GM18502 (cell line): ENCODE results near the gene PPM1B.
"Not testable (repeated sequence)": the region's sequence is repeated elsewhere in the genome, so short reads cannot be mapped to it uniquely, and the experiment has no call there.

Experiments
- ATAC-seq: cut with Tn5 transposase; IDR thresholded peaks from one replicate; pipeline ENCODE4 v1.9.1; 2021; ENCODE audit warnings: mild to moderate bottlenecking; ENCODE audit not compliant: unreplicated experiment, poor library complexity

PPM1B gene

DNA sequence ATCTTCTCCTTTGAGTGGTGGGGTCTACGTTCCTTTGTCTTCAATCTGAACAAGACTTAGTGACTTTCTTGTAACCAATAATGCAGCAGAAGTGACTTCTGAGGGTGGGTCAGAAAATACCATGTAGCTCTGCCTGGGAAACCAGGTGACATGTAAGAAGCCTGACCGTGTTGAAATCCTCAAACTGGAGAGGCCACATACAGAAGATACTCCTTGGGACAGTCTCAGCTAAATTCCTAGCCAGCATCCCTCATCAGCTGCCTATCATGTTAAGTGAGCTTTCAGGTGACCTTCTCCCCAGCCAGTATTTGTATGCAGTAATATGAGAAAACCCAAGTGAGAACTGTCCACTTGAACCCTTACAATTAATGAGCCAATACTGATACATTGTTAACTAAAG is 27.0 kb downstream of the PPM1B start:
- ATAC-seq: no peak

DNA sequence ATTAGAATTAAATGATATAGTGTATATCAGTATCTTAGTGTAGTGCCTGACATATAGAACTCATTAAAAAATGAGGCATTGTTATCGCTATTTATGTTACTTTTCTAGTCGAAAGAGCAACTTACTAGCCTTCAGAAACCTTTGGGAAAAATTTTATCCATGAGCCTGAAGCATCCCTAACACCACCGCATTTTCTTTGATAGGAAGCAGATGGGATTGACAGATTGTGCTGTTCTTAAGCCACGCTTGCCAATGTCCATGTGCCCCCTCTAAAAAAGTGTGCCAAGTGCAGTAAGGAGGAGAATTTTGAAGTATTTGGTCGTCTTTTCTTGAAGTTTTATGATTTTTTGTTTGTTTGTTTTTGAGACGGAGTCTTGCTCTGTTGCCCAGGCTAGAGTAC is 29.1 kb downstream of the PPM1B start:
- no peak for ATAC-seq

DNA sequence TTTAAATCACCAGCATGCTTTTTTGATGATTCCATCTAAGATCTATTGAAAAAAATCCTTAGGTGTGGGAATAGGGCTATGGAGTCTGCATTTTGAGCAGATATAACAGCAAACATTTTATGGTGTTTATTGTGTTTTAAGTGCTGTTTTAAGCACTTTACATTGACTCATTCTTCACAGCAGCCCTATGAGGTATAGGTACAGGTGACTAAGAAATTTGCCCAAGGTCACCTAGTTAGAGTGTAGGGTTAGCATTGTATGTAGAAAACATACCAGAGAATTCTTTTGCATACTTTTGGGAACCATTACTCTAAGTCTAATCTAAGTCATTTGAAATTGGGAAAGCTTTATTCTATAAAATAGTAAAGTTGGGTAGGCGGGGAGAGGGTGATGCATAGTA is 31.3 kb downstream of the PPM1B start:
- no peak for ATAC-seq

DNA sequence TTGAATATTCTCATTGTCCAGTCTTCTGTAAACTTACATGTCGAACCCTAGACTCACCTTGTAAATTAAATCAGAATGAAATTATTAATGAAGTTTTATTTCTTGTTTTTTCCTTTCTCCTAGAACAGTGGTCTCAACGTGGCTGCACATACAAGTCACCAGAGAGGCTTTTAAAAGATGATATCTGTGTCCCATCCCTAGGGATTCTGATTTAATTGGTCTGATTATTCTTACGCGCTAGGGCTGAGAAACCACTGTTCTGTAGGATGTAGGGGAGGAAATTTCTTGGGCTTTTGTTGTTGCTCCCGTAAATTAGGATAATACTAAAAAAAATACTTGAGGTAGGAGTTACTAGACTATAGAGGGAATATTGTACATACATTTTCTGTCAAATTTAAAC is 32.1 kb downstream of the PPM1B start:
- ATAC-seq: no peak

DNA sequence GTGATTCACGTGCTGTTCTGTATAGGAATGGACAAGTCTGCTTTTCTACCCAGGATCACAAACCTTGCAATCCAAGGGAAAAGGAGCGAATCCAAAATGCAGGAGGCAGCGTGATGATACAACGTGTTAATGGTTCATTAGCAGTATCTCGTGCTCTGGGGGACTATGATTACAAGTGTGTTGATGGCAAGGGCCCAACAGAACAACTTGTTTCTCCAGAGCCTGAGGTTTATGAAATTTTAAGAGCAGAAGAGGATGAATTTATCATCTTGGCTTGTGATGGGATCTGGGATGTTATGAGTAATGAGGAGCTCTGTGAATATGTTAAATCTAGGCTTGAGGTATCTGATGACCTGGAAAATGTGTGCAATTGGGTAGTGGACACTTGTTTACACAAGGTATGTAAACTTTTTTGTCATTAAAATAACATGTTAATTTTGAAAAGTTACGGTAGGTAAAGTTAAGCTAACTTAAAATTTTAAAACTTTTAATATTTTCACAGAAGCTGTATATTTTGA is 33.0 kb downstream of the PPM1B start:
- ATAC-seq: no peak

DNA sequence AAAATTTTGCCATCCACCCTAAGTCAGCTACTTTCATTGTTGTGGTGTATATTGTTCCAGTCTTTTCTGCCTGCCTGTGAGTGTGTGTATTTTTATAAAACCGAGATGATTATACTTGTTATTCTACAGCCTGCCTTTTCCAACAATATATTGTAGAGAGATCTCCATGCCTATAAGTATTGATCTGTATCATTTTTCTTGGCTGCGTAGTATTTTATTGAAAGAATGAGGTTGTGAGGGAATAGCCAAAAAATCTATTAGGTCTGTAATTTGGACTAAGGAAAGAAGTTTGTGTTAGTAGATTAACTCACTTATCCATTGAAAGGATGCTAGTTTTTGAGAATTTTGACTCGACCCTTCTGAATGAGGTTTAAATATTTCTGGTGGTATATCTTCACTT is 34.9 kb downstream of the PPM1B start:
- ATAC-seq: no peak

DNA sequence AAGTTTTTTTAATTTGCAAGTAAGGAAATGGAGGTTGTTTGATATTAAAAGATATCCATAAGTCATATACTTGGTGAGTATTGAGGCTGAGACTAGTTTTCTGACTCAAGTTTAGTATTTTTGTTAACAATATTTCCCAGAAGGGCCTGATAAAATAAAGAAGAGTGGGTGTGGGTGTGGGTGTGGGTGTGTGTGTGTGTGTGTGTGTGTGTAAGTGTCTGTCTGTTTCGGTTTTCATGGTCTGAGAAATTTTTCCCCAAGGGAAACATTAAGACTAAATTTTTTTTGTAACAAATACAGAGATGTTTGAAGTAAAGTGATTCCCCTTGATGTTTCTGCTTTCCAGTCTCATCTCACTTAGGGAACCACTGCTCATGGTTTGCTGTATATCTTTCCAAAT is 36.5 kb downstream of the PPM1B start:
- ATAC-seq: no peak

DNA sequence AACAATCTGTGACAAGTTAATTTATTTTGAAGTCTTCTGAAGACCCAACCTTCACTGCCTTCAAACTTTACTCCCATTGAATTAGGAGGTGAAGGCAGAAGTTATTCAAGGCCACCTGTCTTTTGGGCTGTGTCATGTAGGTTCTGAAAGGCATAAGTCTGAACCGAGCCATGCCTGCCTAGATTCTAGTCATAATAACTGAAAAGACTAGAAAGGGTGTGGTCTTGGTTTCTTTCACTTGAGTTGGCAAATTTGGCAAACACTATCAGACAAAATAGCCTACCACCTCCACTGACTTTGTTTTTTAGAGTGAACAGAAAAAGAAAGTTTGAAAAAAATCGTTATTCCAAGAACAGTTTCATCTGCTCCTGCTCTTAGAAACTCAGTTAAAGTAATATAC is 38.4 kb downstream of the PPM1B start:
- no peak for ATAC-seq

DNA sequence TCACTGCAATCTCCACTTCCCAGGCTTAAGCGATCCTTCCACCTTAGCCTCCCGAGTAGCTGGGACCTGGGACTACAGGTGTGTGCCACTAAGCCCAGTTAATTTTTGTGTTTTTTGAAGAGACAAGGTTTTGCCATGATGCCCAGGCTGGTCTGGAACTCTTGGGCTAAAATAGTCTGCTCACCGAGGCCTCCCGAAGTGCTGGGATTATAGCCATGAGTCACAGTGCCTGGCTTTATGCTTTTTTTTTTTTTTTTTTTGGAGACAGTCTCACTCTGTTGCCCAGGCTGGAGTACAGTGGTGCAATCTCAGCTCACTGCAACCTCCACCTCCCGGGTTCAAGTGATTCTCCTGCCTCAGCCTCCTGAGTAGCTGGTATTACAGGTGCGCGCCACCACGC is 39.0 kb downstream of the PPM1B start:
- not testable (repeated sequence) for ATAC-seq

DNA sequence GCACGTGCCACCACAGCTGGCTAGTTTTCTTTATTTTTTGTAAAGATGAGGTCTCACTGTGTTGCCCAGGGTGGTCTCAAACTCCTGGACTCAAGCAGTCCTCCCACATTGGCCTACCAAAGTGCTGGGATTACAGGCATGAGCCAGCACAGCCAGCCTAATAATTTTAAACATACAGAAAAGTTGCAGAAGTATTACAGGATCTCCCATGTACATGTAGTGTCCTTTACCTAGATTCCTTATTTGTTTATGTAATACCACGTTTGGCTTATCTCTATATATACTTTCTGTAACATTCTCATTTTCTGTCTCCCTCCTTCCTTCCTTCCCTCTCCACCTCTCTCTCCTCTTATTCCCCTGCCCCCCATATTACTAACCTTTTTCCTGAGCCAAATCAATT is 41.7 kb downstream of the PPM1B start:
- no peak for ATAC-seq

DNA sequence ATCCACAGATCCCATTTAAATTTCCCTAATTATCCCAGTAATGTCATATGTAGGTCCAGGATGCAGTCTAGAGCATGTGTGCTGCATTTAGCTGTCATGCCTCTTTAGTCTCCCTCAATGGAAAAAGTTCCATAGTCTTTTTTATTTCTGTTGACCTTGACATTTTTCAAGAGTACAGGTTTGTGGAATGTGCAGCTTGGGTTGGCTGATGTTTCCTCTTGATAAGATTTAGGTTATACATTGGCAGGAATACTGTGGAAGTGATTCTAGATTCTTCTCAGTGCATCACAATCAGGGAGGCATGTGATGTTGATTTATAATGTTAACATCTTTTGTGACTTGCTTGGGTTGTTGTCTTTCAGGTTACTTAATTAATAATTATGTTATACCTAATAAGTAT is 42.5 kb downstream of the PPM1B start:
- no peak for ATAC-seq

DNA sequence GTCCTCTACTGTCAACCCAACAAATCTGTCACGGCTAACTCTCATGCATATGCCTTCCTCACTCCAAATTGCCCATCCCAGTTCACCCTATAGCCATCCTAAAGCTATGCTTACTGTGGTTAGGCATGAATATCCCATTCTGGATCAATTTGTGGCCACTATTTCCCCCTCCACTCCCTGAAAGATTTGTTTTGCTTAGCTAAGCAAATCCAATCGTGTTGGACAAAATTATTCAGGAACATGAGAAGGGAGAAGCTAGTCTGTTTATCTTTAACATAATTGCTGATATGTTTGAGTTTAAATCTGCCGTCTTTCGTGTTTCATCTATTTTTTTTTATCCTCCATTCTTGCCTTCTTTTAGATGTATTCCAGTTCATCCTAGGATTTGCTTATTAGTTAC is 43.6 kb downstream of the PPM1B start:
- no peak for ATAC-seq

DNA sequence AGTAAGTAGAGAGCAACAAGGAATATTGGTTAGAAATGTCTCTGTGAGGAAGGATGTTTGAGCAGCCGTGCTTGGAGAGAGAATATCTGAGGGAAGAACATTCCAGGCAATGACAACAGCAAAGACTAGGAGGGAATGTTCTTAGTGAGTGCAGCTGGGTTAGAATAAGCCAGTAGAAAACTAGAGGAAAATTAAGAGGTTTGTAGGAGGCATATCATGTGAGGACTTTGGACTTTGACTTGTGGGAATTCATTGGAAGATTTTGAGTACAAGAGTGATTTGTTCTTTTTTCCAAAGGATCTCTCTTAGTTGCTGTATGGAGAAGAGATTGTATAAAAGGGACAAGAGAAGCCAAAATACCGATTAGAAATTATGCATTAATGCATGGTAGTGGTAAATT is 47.2 kb downstream of the PPM1B start:
- ATAC-seq: no peak

DNA sequence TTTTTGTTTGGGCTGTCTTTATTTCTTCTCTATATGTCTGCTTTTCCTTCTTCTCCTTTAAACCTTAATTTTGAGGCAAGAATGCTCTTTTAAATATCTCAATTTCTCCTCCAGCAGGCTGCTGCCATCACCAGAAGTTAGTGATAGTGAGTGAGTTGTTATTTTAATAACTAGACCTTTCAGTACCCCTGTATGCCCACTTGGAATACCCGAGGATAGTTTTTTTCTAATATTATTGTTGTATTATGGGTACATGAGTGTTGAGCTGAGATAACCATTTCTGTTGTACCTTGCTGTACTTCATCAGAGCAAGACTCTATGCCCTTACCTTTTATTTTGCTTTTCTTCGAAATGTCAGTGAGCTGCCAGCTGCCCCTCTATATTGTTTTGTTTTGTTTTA is 50.1 kb downstream of the PPM1B start:
- no peak for ATAC-seq

DNA sequence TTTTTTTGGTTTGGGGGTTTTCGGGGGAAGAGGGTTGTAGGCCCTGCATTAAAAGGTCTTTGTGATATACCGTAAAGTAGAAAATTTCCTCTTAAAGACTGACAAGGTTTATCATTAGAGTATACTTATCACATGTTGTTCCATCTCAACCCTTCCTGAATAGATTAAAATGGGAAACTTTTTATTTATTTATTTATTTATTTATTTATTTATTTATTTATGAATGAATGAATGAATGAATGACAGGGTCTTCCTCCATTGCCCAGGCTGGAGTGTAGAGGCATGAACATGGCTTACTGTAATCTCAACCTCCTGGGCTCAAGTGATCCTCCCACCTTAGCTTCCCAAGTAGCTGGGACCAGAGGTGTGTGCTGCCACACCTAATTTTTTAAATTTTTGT is 58.1 kb downstream of the PPM1B start:
- no peak for ATAC-seq

DNA sequence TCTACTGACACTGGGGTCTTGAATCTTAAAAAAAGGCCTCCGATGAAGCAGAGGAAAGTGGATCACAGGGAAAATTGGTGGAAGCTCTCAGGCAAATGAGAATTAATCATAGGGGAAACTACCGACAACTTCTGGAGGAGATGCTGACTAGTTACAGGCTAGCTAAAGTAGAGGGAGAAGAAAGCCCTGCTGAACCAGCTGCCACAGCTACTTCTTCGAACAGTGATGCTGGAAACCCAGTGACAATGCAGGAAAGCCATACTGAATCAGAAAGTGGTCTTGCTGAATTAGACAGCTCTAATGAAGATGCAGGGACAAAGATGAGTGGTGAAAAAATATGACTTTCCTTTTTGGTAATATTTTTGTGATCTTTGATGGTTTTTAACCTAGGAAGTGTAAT is 61.7 kb downstream of the PPM1B start:
- ATAC-seq: no peak

DNA sequence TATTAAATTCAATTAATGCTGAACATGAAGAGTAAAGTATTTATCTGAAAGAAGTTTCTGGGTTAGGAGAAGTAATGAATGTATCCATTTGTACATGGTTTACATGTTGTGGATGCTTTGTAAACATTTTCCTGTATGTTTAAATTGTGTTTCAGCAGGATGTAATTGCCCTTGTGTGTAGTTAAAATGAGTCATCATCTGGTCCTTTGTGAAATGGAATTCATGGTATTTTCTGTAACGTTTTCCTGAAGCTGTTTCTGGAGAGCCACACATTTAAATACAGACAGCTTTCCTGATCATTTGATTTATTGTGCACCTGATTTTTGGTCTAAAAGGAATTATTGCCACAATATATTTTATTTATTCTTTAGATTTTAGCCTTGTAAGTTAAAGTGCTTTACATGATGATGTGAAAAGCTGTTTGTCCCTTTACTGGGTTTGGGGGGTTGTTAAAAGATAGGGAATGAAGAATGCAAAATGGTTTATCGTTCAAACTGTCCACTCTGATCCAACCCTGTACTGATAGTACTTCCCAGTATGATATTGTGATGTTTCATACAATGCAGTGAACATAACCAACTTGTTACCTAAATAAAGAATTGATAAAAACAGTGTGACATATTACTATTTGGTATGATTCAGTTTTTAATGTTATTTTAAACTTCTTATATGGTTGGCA is 64.9 kb downstream of the PPM1B start:
- no peak for ATAC-seq

DNA sequence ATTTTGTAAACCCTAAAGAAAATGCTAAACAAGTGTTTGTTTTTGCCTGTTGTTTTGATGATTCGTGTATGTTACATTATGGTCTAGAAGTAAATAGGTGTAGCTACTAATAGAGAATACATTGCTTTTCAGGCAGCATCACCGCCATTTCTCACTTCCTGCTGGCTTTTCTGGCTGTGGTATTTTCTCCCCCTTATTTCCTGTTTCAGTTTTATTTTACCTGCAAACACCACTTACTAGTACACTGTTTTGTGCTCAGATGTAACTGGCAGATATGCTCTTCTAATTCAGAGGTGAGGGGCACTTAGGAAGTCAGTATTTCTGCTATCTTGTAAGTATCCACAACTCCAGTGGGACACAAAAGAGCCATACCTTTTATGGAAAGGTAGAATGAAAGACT is 68.5 kb downstream of the PPM1B start:
- peak; percentile 58 for ATAC-seq

DNA sequence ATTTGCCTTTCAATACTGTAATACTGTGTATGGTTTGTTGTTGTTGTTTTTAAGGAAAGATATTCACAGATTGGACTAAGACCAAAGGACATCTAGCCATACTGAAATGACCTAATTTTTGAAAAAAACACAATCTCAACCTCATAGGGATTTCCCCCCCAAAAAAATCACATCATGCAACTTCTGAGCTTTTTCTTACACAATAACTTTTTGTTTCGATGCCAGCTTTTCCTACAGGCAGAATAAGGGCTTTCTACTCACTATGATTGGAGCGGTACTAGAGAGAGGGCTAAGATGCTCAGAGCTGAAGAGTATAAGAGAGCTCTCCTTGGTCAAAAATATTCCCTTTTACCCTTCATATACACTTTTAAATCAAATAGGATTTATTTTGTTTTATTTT is 74.2 kb downstream of the PPM1B start:
- no peak for ATAC-seq

DNA sequence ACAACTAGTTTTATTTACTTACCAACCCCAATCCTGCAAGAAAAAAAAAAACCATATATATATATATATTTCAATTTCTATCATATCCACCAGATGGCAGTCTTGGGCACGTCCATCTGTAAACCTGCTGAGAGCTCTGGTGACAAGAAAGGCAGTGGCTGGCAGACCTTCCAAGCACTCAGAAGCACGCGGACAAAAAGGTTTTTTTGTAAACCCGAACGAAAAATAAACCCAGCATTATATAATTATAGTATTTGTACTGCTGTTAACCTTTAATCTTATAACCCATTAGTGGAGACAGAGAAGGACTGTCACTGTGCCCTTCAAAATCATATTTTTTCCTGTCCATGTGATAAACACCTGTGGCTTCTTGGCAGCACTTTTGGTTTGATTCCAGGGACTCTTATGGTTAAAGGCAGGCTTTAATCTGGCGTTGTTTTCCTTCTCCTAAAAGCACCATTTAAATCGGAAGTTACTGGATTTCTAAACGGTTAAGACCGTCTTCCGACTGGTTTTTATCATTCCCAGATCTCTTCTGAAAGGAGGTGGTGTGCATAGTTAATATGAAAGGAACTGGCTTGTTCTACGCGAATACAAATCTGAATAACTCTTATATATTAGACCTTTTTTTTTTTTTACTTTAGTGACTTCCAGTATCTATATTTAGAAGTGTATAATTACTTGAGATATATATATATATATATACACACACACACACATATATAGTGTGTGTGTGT is 75.6 kb downstream of the PPM1B start:
- no peak for ATAC-seq

DNA sequence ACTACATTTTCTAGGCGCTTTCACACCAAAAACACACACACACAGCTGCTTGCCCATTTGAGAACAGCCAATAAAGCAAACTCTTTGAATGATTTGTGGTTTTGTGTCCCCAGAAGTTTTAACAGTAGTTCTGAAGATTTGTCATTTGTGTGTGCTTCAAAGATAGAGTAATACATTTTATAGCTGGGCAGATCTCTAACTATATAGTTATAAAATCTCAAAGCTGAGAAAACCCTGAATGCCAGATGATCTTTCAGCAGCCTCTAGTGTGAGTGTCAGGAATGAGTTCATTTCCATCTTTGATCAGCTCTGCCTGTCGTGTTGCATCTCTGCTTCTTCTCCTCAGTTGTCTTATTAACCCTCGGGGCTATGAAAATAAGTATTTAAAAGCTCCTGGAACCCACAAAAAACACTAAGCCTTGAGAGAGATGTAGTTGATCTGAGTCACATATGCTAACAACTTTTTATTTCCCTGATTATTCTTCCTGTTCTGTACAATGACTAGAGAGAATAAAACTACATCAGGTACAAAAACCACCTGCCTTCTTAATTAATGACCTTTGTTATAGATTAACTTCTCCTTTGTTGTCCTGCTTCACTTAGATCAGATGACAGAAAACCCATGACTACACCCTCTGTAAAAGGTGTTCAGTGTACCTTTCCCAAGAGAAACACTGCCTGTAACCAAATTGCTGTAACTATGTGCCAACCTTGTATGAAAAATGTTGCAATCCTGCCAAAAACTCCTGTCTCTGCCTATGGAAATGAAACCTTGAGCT is 76.6 kb downstream of the PPM1B start:
- ATAC-seq: no peak
